Measurements from ENCODE around the gene ITK.
A peak's percentile ranks its signal among the peaks of the same experiment; 100 is the strongest.
"Not testable (repeated sequence)": the region's sequence is repeated elsewhere in the genome, so short reads cannot be mapped to it uniquely, and the experiment has no call there.

The ITK gene

GRCh38 chr5:157168286-157168685 lies 12.4 kb upstream of the ITK start:
- no peak for DNase-seq

- peak; percentile 92 for DNase-seq
These were observed 8.2 kb upstream of the ITK start for GRCh38 chr5:157172403-157172802.

- no peak for DNase-seq
These were observed 5.5 kb upstream of the ITK start for GRCh38 chr5:157175071-157175612.

GRCh38 chr5:157177953-157178352 lies 2.7 kb upstream of the ITK start:
- DNase-seq = no peak

GRCh38 chr5:157178966-157179365 lies 1.7 kb upstream of the ITK start:
- no peak for DNase-seq

GRCh38 chr5:157182143-157182757 lies 1.6 kb downstream of the ITK start:
- no peak for DNase-seq

GRCh38 chr5:157184117-157184670 lies 3.6 kb downstream of the ITK start:
- DNase-seq = no peak

- not testable (repeated sequence) for DNase-seq
These were observed 4.5 kb downstream of the ITK start for GRCh38 chr5:157185122-157185521.

- no peak for DNase-seq
These were observed 5.8 kb downstream of the ITK start for GRCh38 chr5:157186309-157187045.

- no peak for DNase-seq
These were observed 6.6 kb downstream of the ITK start for GRCh38 chr5:157187046-157187754.

GRCh38 chr5:157188270-157188669 lies 7.6 kb downstream of the ITK start:
- no peak for DNase-seq

GRCh38 chr5:157189223-157189622 lies 8.6 kb downstream of the ITK start:
- peak; percentile 57 for DNase-seq

GRCh38 chr5:157193699-157194424 lies 13.2 kb downstream of the ITK start:
- DNase-seq = no peak

GRCh38 chr5:157196045-157196444 lies 15.4 kb downstream of the ITK start:
- no peak for DNase-seq

- DNase-seq = no peak
These were observed 16.4 kb downstream of the ITK start for GRCh38 chr5:157197086-157197485.

- DNase-seq = peak; percentile 65
These were observed 17.8 kb downstream of the ITK start for GRCh38 chr5:157198277-157198986.

- no peak for DNase-seq
These were observed 21.2 kb downstream of the ITK start for GRCh38 chr5:157201857-157202256.

GRCh38 chr5:157203417-157203816 lies 22.8 kb downstream of the ITK start:
- DNase-seq = no peak

GRCh38 chr5:157204765-157205164 lies 24.1 kb downstream of the ITK start:
- no peak for DNase-seq

GRCh38 chr5:157205708-157206107 lies 25.1 kb downstream of the ITK start:
- no peak for DNase-seq

- DNase-seq = not testable (repeated sequence)
These were observed 30.0 kb downstream of the ITK start for GRCh38 chr5:157210652-157211051.

GRCh38 chr5:157212307-157212706 lies 31.7 kb downstream of the ITK start:
- DNase-seq = no peak

All from activated naive CD4-positive, alpha-beta T cell treated with anti-CD3 and anti-CD28 coated beads, Interleukin-2, amount 50 U/mL, for 16 hours (primary cell).